BJ (cell line): ENCODE data around the gene NFKB2. TPM values are rescaled to one million over a fixed set of nuclear protein-coding genes. Genes with fewer than 3 reads are reported as not detected.

Experiments
- CTCF ChIA-PET: fragments of 350-600 bp; formaldehyde crosslinking; extraction: SDS; loops from one replicate; lab custom pipeline; 2021; ENCODE audit warnings: antibody characterized with exemption, inconsistent platforms; lab: Yijun Ruan, JAX
- POLR2A ChIA-PET: fragments of 300-600 bp; sonication (Branson Sonifier 250); formaldehyde crosslinking; extraction: SDS; loops from one replicate; lab custom pipeline; 2021; ENCODE audit warnings: antibody characterized with exemption; lab: Charles Lee
- DNase-seq: peaks from one replicate; pipeline ENCODE4 v3.0.0-alpha.2; 2011; ENCODE audit warnings: low read depth
- H3K27me3 ChIP-seq: 2 replicates; pipeline ENCODE4 v1.6.0; 2011; ENCODE audit warnings: low read length; ENCODE audit not compliant: control insufficient read depth, insufficient read depth
- H3K36me3 ChIP-seq: 2 replicates; pipeline ENCODE4 v1.5.1; 2011; ENCODE audit warnings: low read length; ENCODE audit not compliant: control insufficient read depth, insufficient read depth
- H3K4me3 ChIP-seq: 2 replicates; pipeline ENCODE4 v1.5.1; 2011; ENCODE audit warnings: low read depth, mild to moderate bottlenecking, control low read depth, low read length
- polyA plus RNA-seq: library from polyadenylated mRNA; depleted of rRNA; stranded (reverse); fragments of >200 nt; gene quantifications from 2 replicates; pipeline ENCODE4 v1.2.3, GENCODE V29; 2011
- TF ChIP-seq, protein P1 (sequence below): IDR thresholded peaks from 2 replicates; pipeline ENCODE4 v1.5.1; 2011; ENCODE audit warnings: low read depth, mild to moderate bottlenecking, control low read depth, inconsistent platforms, low read length, moderate library complexity; ENCODE audit not compliant: insufficient read depth

The NFKB2 gene
- polyA plus RNA-seq, 1 experiment: 31.3 TPM

- Histone ChIP-seq H3K27me3 (no peaks in the 10 kb centered on the region), H3K36me3 (peaks cover 8% of the 10 kb centered on the region), H3K4me3 (no peak overlapping the region)
- no peak for DNase-seq
- CTCF ChIA-PET: interaction anchor here (0.7 to 7.0 kb wide), 4 partner anchors 26 to 245 kb away, joined by 3 to 60 read pairs (median 22); no protein-coding TSS in a partner anchor
- POLR2A ChIA-PET: no interaction called here
- TF ChIP-seq, protein P1, sequence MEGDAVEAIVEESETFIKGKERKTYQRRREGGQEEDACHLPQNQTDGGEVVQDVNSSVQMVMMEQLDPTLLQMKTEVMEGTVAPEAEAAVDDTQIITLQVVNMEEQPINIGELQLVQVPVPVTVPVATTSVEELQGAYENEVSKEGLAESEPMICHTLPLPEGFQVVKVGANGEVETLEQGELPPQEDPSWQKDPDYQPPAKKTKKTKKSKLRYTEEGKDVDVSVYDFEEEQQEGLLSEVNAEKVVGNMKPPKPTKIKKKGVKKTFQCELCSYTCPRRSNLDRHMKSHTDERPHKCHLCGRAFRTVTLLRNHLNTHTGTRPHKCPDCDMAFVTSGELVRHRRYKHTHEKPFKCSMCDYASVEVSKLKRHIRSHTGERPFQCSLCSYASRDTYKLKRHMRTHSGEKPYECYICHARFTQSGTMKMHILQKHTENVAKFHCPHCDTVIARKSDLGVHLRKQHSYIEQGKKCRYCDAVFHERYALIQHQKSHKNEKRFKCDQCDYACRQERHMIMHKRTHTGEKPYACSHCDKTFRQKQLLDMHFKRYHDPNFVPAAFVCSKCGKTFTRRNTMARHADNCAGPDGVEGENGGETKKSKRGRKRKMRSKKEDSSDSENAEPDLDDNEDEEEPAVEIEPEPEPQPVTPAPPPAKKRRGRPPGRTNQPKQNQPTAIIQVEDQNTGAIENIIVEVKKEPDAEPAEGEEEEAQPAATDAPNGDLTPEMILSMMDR: no peak
These were observed 29.9 kb downstream of the NFKB2 start for GRCh38 chr10:102425444-102425843.

DNA sequence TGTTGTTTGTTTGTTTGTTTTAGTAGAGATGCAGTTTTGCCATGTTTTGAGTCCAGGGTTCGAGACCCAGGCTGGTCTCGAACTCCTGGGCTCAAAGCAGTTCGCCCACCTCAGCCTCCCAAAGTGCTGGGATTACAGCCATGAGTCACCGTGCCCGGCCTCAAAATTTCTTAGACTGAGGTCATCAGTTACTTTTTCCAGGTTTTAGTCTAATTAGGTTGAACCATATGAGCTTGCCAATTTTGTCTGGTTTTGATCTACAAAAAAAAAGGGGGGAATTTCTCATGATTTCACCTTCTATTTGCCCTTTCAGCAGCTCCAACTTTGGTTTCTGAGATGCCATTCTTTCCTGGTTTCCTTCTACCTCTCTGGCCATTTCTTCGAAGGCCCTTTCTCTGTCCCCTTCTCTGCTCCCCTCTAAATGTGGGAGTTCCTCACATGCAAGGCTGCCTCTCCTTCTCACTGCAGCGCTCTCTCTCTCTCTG, 31.3 kb downstream of the NFKB2 start:
- Histone ChIP-seq H3K4me3 (no peak overlapping the region), H3K27me3 (no peaks in the 10 kb centered on the region), H3K36me3 (peaks cover 8% of the 10 kb centered on the region)
- no peak for DNase-seq
- TF ChIP-seq, protein P1: no peak
- ChIA-PET POLR2A (no interaction called here), CTCF (interaction anchor here (0.7 to 7.0 kb wide), 5 partner anchors 23 to 257 kb away, joined by 3 to 37 read pairs (median 4); no protein-coding TSS in a partner anchor)

DNA sequence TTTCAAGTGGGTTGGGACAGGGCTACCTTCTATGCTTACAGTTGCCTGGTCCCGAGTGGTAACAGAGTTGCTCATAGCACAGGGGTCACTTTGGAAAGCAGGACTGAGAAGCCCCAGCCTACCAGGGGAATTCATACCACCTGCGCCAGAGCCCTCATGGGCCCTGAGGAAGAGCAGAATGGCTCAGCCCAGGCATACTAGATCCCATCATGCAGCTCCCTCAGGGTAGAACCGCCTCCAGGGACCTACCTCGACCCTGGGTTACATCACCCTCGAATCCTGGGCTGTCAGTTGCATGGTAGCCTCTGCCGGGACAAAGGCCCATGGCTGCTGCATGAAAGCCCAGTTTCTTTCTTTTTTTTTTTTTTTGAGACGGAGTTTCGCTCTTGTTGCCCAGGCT, 34.0 kb downstream of the NFKB2 start:
- no peak for DNase-seq
- ChIA-PET CTCF (no interaction called here), POLR2A (no interaction called here)
- H3K4me3 ChIP-seq: no peak overlapping the region
- peaks cover under 1% of the 10 kb centered on the region; the same call in 1 of the 2 replicates for H3K36me3 ChIP-seq
- H3K27me3 ChIP-seq: no peaks in the 10 kb centered on the region
- TF ChIP-seq, protein P1: no peak

DNA sequence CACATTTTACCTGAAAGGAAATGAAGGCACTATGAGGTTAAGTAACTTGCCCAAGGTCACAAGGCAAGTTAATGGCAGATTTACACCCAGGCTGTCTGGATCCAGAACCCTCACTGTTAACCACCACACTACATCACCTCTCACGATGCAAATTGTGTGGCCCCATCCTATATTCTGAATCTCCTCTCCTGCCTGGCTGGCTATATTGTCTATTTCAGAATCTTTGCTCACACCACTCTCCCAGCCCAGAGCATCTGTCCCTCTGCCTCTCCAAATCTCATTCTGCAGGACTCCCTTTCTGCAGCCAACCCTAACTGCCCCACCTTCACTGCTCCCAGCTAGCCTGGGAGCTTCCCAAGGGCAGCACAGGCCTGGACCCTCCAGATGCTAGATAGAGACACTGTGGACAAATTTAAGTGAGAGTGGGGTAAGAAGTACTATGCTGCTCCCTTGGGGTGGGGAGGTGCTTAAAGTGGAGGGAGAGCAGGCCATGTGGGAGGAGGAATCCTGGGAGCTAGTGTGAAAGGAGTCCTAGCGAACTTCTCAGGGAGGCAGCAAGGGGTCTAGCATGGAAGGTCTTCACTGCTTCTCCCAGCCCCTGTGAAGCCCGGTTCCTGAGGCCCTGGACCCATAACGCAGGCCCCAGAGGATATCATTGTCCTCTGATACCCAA, 36.1 kb downstream of the NFKB2 start:
- Histone ChIP-seq H3K36me3 (no peaks in the 10 kb centered on the region; the same call in 1 of the 2 replicates), H3K27me3 (no peaks in the 10 kb centered on the region; the same call in 1 of the 2 replicates), H3K4me3 (peak overlapping the region; percentile 83)
- TF ChIP-seq, protein P1: no peak
- no peak for DNase-seq
- ChIA-PET CTCF (interaction anchor here (0.9 to 3.2 kb wide), 4 partner anchors 10 to 151 kb away, joined by 3 to 30 read pairs (median 6); partner anchors contain the start of gene FBXL15), POLR2A (interaction anchor here (1.1 kb wide), 1 partner anchor 11 kb away, joined by 7 read pairs; the partner anchor contains the start of gene FBXL15)

DNA sequence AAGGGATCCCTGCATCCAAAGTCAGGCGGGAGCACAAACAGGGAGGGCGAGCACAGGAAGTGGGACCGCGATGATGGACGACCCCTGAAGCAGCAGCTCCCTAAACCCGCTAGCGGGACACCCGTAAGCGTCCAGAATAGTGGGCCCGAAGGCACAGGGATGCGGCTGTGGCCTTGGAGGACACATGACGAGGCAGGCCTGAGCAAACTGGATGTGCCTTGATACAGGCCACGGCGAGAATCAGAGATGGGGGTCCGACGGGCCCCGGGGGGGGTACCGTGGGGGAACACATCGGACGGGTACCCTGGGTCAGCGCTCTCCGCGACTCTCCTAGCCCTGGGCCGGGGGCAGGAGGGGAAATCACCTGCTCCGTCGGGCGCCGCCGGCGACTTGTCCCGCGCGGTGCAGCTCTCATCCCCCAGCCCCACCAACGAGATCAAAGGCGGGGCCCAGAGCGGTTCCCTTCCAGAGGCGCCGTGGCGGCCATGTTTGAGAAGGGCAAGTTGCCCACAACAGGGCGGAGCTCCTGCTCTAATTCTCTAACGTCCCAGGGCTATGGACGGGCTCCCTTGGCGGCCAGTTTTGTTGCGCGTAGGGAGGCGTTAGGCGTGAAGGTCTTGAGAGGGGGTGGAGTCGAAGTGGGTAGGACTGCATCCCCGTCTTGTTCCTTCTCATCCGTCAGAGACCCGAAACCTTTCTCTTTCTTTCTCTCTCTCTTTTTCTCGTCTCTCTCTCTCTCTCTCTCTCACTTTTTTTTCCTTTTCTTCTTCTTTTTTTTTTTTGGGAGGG, 36.9 kb downstream of the NFKB2 start, which contains the start of gene CUEDC2:
Gene CUEDC2, minus strand, starts transcription at position 413 of the 789 bp plus-strand sequence. CDS start 7,386 bp downstream, outside the sequence.
- Histone ChIP-seq H3K27me3 (no peaks in the 10 kb centered on the region; the same call in 1 of the 2 replicates), H3K36me3 (no peaks in the 10 kb centered on the region; the same call in 1 of the 2 replicates), H3K4me3 (peak within 1 kb of the TSS; percentile 83)
- CTCF ChIA-PET: interaction anchor here (0.9 to 3.2 kb wide), 6 partner anchors 8 to 151 kb away, joined by 3 to 30 read pairs (median 4); partner anchors contain the start of gene FBXL15
- POLR2A ChIA-PET: interaction anchor here (1.1 kb wide), 1 partner anchor 12 kb away, joined by 7 read pairs; the partner anchor contains the start of gene FBXL15
- peak; percentile 59 for DNase-seq
- TF ChIP-seq, protein P1: 0 out of 2 replicates have a peak, but pooled peaks have one; percentile 2
